Loucy (cell line): Measurements from ENCODE around the gene TMTC2.

ENCODE experiments used
- H2AFZ ChIP-seq: fragments of 200-600 bp; sonication (generic); 2 replicates; pipeline ENCODE4 v1.6.0; 2016; ENCODE audit warnings: antibody characterized with exemption, mild to moderate bottlenecking, low read length, moderate library complexity
- H3F3A ChIP-seq: fragments of 200-600 bp; 2 replicates; pipeline ENCODE4 v1.6.0; 2016; ENCODE audit warnings: antibody characterized with exemption, low read depth, mild to moderate bottlenecking
- H3K27me3 ChIP-seq: fragments of 200-600 bp; sonication (generic); 2 replicates; pipeline ENCODE4 v1.6.1; 2014; ENCODE audit warnings: low read length, mild to moderate bottlenecking; ENCODE audit not compliant: insufficient read depth, poor library complexity, severe bottlenecking
- H3K36me3 ChIP-seq: fragments of 200-600 bp; sonication (generic); 2 replicates; pipeline ENCODE4 v1.6.1; 2016; ENCODE audit warnings: low read length; ENCODE audit not compliant: insufficient read depth
- H3K4me1 ChIP-seq: fragments of 200-600 bp; sonication (generic); 2 replicates; pipeline ENCODE4 v1.5.1; 2014; ENCODE audit warnings: low read length, mild to moderate bottlenecking; ENCODE audit not compliant: insufficient read depth, poor library complexity, severe bottlenecking
- H3K4me2 ChIP-seq: fragments of 200-600 bp; sonication (generic); 2 replicates; pipeline ENCODE4 v1.6.0; 2014; ENCODE audit warnings: antibody characterized with exemption, low read length, low read depth, mild to moderate bottlenecking; ENCODE audit not compliant: poor library complexity, severe bottlenecking
- H3K4me3 ChIP-seq: fragments of 200-600 bp; sonication (generic); 2 replicates; pipeline ENCODE4 v1.5.1; 2014; ENCODE audit warnings: low read length, mild to moderate bottlenecking, mixed read lengths; ENCODE audit not compliant: poor library complexity, severe bottlenecking
- H3K79me2 ChIP-seq: fragments of 200-600 bp; sonication (generic); 2 replicates; pipeline ENCODE4 v1.6.1; 2014; ENCODE audit warnings: low read length; ENCODE audit not compliant: insufficient read depth
- H3K9ac ChIP-seq: fragments of 200-600 bp; sonication (generic); 2 replicates; pipeline ENCODE4 v1.6.0; 2014; ENCODE audit warnings: mild to moderate bottlenecking, low read depth, low read length, moderate library complexity; ENCODE audit not compliant: poor library complexity, severe bottlenecking
- H3K9me2 ChIP-seq: fragments of 200-600 bp; sonication (generic); replicated peaks from 2 replicates; pipeline ENCODE4 v1.6.1; 2016; ENCODE audit warnings: low read depth, low read length, mixed read lengths
- H3K9me3 ChIP-seq: fragments of 200-600 bp; sonication (generic); 2 replicates; pipeline ENCODE4 v1.6.1; 2014; ENCODE audit warnings: mild to moderate bottlenecking, antibody characterized with exemption, low read length, low read depth; ENCODE audit not compliant: insufficient read depth
- H4K20me1 ChIP-seq: fragments of 200-600 bp; sonication (generic); 2 replicates; pipeline ENCODE4 v1.6.0; 2014; ENCODE audit warnings: antibody characterized with exemption, low read length, mild to moderate bottlenecking; ENCODE audit not compliant: insufficient read depth, poor library complexity, severe bottlenecking
- CTCF ChIP-seq: fragments of 200-600 bp; sonication (generic); conservative IDR thresholded peaks from 2 replicates; pipeline ENCODE4 v1.5.1; 2014; ENCODE audit warnings: mild to moderate bottlenecking, antibody characterized with exemption, low read length
- EZH2phosphoT487 ChIP-seq: fragments of 200-600 bp; IDR thresholded peaks from 2 replicates; pipeline ENCODE4 v1.6.1; 2018; ENCODE audit warnings: antibody characterized with exemption, mild to moderate bottlenecking, moderate library complexity, borderline replicate concordance

TMTC2 gene

DNA sequence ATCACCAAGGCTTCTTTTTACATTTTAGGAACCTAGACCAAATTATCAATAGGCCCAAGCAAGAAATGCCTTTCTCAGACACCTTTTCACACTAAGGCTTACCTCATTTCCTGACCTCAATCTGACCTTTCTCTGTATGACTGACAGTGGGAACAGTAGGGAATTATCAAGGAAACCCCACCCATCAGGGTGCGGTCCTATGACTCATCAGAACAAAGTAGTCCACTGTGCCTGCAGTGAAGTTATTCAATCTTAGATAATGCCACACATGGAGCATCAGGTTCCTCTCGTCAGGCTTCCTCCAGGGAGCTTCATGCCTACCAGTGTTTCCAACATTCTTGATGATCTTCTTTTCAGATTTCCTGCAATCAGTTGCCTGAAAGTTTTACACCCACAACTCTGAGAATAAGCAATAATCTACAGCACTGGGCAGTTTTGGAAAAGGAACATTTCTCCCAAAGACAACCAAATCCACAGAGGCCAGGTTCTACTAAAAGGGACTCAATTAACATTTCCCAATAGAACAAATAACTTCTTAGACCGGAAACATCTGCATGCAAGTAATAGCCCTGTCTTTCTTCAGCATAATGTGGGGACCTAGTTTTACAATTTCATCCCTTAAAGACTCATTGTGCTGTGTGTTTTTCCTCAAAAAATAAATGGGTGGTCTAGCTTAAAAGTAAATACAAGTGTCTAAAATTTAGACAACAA, 35.9 kb upstream of the TMTC2 start:
- no peaks in the 10 kb centered on the region for H3K27me3 ChIP-seq
- TF ChIP-seq EZH2phosphoT487 (no peak), CTCF (no peak)
- H3K4me3 ChIP-seq = no peak overlapping the region
- no peak overlapping the region for H3K4me2 ChIP-seq
- H3F3A ChIP-seq = no peaks in the 10 kb centered on the region
- H3K4me1 ChIP-seq = no peaks in the 10 kb centered on the region
- H3K79me2 ChIP-seq = no peaks in the 10 kb centered on the region
- H3K9me2 ChIP-seq = no peaks in the 10 kb centered on the region
- no peaks in the 10 kb centered on the region for H3K36me3 ChIP-seq
- H3K9ac ChIP-seq = no peak overlapping the region
- H4K20me1 ChIP-seq = no peaks in the 10 kb centered on the region
- H2AFZ ChIP-seq = no peak overlapping the region
- no peaks in the 10 kb centered on the region for H3K9me3 ChIP-seq

DNA sequence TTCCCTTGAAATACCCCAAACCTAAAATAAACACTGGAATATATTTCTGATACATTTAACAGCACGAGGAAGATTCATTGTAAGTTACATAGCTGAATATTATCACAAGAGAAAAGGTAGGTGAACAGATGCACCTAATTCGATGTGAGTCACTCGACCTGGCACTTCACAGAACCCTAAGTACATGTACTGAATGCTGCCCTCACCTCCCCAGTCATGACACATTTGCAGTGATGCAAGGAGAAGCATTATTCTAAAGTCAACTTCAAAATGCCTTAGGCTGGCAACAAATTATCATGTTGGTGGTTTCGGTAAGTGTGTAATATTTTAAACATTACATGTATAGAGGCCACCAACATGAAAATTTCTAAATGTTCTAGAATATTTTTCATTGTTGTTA, 35.2 kb upstream of the TMTC2 start:
- H3K9me2 ChIP-seq = no peaks in the 10 kb centered on the region
- H3F3A ChIP-seq = no peaks in the 10 kb centered on the region
- no peaks in the 10 kb centered on the region for H3K79me2 ChIP-seq
- H3K4me1 ChIP-seq = no peaks in the 10 kb centered on the region
- no peak overlapping the region for H3K4me2 ChIP-seq
- H3K9me3 ChIP-seq = no peaks in the 10 kb centered on the region
- H4K20me1 ChIP-seq = no peaks in the 10 kb centered on the region
- H3K9ac ChIP-seq = no peak overlapping the region
- no peaks in the 10 kb centered on the region for H3K27me3 ChIP-seq
- no peak for TF ChIP-seq EZH2phosphoT487
- no peak for TF ChIP-seq CTCF
- no peak overlapping the region for H3K4me3 ChIP-seq
- no peak overlapping the region for H2AFZ ChIP-seq
- no peaks in the 10 kb centered on the region for H3K36me3 ChIP-seq

DNA sequence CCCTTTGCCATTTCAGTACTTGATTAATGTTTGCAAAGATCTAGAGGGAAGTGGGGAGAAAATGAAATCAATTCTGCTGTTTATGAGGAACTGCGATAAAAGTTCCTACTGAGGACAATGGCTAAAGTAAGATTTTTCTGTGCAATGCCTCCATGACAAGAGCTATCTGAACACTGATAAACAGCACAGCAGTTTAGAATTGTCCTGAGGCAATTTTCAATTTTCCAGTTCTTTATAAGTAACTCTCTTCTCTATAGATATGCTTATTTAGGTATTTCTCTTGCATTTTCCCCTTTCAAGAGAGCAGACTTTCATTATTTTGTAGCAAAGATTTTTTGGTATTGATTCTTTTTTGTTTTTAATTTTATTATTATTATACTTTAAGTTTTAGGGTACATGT, 34.6 kb upstream of the TMTC2 start:
- H3K9ac ChIP-seq = no peak overlapping the region

More for the DNA sequence above, 34.6 kb upstream of the TMTC2 start:
- no peaks in the 10 kb centered on the region for H4K20me1 ChIP-seq
- no peak overlapping the region for H2AFZ ChIP-seq
- TF ChIP-seq CTCF (no peak), EZH2phosphoT487 (no peak)
- H3K79me2 ChIP-seq = no peaks in the 10 kb centered on the region
- no peaks in the 10 kb centered on the region for H3K9me3 ChIP-seq
- H3K4me1 ChIP-seq = no peaks in the 10 kb centered on the region
- H3F3A ChIP-seq = no peaks in the 10 kb centered on the region
- H3K4me2 ChIP-seq = no peak overlapping the region
- no peak overlapping the region for H3K4me3 ChIP-seq
- H3K36me3 ChIP-seq = no peaks in the 10 kb centered on the region
- H3K27me3 ChIP-seq = no peaks in the 10 kb centered on the region
- H3K9me2 ChIP-seq = no peaks in the 10 kb centered on the region
